Measurements from ENCODE around the gene CALML4.
A peak's percentile ranks its signal among the peaks of the same experiment; 100 is the strongest.

CALML4 gene

GRCh38 chr15:68210409-68210756 lies 5.3 kb upstream of the CALML4 start:
- DNase-seq (ENCODE audit: low read depth in 2 of 2) = no peak
- TF ChIP-seq, protein P1, sequence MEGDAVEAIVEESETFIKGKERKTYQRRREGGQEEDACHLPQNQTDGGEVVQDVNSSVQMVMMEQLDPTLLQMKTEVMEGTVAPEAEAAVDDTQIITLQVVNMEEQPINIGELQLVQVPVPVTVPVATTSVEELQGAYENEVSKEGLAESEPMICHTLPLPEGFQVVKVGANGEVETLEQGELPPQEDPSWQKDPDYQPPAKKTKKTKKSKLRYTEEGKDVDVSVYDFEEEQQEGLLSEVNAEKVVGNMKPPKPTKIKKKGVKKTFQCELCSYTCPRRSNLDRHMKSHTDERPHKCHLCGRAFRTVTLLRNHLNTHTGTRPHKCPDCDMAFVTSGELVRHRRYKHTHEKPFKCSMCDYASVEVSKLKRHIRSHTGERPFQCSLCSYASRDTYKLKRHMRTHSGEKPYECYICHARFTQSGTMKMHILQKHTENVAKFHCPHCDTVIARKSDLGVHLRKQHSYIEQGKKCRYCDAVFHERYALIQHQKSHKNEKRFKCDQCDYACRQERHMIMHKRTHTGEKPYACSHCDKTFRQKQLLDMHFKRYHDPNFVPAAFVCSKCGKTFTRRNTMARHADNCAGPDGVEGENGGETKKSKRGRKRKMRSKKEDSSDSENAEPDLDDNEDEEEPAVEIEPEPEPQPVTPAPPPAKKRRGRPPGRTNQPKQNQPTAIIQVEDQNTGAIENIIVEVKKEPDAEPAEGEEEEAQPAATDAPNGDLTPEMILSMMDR (IDR thresholded peaks at IDR 0.05; ENCODE audit: low read depth, low read length) = no peak
- peak overlapping the region in 1 of 2 donors; percentile 3 for H3K4me3 ChIP-seq (replicated peaks in 1 of 2; ENCODE audit: low read depth in 2 of 2, low read length in 2 of 2)

DNA sequence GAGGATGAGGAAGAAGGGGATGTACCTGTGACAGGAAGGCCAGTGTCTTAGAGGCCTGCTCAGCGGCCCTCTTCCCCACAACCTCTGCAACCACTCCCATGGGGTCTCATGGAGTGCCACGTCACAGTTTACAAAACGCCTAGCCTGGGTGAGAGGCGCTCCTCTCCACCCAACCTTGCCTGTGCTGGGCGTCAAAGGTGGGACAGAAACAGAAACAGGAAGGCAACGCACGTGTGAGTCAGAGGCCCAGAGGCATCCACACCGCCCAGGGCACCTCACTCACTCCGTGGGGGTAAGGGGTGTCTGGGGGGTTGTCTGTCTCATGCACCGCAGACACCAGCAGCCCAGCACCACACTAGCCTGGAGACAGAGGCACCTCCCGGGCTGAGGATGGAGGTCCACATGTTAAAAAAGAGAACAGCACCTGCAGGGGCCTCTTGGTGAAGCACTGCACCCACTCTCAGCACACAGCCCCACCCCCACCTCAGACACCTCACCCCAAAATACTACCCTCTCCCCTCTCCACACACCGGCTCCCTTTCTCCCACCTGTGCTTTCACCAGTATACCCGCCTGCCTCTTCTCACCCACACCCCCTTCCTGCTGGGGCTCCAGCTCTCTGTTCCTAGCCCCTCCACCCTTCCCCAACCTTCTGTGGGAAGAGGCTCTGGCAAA lies 4.7 kb upstream of the CALML4 start:
- TF ChIP-seq, protein P1 (IDR thresholded peaks at IDR 0.05; ENCODE audit: low read depth, low read length) = no peak
- DNase-seq (ENCODE audit: low read depth in 2 of 2) = no peak

DNA sequence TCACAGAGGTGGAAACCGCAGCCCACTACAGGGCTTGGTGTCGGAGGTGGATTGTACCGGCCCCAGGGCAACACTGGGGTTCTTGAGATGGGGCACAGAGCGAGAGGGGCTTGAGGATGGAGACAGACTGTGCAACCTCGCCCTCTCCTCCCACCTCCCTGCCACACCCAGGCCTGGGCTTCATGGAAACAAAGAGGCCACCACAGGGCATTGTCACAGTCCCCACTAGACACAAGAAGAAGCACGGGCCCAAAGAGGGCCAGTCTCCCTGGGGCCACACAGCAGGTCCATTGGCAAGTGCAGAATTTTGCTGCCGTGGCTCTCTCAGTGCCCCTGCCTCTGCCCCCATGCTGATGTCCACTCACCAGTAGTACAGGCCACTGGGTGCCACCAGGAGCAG lies 4.1 kb upstream of the CALML4 start:
- TF ChIP-seq, protein P1 (IDR thresholded peaks at IDR 0.05; ENCODE audit: low read depth, low read length) = no peak
- no peak for DNase-seq (ENCODE audit: low read depth in 2 of 2)
- H3K4me3 ChIP-seq (replicated peaks in 1 of 2; ENCODE audit: low read depth in 2 of 2, low read length in 2 of 2) = no peak overlapping the region

More for the DNA sequence above, 4.7 kb upstream of the CALML4 start:
- H3K4me3 ChIP-seq (replicated peaks in 1 of 2; ENCODE audit: low read depth in 2 of 2, low read length in 2 of 2) = no peak overlapping the region

GRCh38 chr15:68208636-68209240 lies 3.6 kb upstream of the CALML4 start:
- TF ChIP-seq, protein P1 (IDR thresholded peaks at IDR 0.05; ENCODE audit: low read depth, low read length) = no peak
- no peak overlapping the region for H3K4me3 ChIP-seq (replicated peaks in 1 of 2; ENCODE audit: low read depth in 2 of 2, low read length in 2 of 2)
- DNase-seq (ENCODE audit: low read depth in 2 of 2) = no peak

DNA sequence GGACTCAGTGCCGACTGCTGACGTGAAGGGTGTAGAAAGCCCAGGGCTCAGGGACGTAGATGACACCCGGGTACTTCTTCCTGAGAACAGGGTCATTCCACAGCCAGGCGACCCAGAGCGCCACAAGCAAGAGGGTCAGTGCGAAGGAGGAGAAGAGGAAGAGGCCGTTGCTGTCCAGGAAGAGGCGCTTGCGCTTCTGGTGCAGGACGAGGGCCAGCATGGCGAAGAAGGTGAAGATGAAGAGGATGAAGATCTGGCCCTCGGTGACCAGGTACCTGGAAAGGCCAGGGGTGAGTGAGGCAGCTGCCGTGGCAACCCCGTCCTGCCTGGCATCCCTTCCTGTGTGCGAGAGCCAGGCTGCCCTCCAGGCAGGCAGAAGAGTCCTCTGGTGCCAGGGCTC lies 3.0 kb upstream of the CALML4 start:
- TF ChIP-seq, protein P1 (IDR thresholded peaks at IDR 0.05; ENCODE audit: low read depth, low read length) = no peak
- no peak for DNase-seq (ENCODE audit: low read depth in 2 of 2)
- H3K4me3 ChIP-seq (replicated peaks in 1 of 2; ENCODE audit: low read depth in 2 of 2, low read length in 2 of 2) = no peak overlapping the region

- TF ChIP-seq, protein P1 (IDR thresholded peaks at IDR 0.05; ENCODE audit: low read depth, low read length) = no peak
Measured at GRCh38 chr15:68207176-68207935, 2.2 kb upstream of the CALML4 start.

More at GRCh38 chr15:68207176-68207935, 2.2 kb upstream of the CALML4 start:
- H3K4me3 ChIP-seq (replicated peaks in 1 of 2; ENCODE audit: low read depth in 2 of 2, low read length in 2 of 2) = no peak overlapping the region
- no peak for DNase-seq (ENCODE audit: low read depth in 2 of 2)
